HG02981 (cell line): Measurements from ENCODE around the gene LHFPL3.
"Not testable (repeated sequence)": the region's sequence is repeated elsewhere in the genome, so short reads cannot be mapped to it uniquely, and the experiment has no call there.

ENCODE experiments used
- ATAC-seq: cut with Tn5 transposase; IDR thresholded peaks from one replicate; pipeline ENCODE4 v1.9.1; 2021; ENCODE audit warnings: mild to moderate bottlenecking, moderate library complexity; ENCODE audit not compliant: unreplicated experiment

LHFPL3 gene

DNA sequence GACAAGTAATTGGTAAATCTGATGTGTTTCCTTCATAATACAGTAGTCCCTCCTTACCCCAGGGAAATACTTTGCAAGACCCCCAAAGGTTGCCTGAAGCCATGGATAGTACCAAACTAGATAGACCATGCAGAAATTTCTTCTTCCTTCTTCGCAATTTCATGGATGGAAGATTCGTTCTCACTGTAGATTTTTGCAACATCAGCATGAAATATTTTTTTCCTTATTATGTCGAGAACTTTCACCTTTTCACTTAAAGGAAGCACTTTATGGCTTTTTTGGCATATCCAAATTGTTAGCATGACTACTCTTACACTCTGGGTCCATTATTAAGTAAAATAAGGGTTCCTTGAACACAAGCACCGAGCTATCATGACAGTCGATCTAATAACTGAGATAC, 333.2 kb downstream of the LHFPL3 start:
- ATAC-seq: no peak

DNA sequence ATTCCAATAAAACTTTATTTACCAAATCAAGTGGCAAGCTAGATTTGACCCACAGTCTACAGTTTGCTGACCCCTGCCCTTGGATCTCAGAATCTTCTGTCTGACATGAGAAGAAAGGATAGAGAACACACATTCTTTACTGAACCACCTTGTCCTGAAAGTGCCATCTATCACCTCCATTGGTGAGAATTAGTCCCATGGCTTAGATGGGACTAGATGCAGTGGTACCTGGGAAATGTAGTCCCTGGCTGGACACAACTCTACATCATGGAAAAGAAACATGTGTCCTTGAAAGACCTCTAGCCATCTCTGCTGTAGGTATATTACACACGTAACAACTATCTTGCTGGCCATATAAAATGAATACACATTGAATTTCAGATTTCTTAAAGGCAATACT, 336.2 kb downstream of the LHFPL3 start:
- ATAC-seq: no peak

DNA sequence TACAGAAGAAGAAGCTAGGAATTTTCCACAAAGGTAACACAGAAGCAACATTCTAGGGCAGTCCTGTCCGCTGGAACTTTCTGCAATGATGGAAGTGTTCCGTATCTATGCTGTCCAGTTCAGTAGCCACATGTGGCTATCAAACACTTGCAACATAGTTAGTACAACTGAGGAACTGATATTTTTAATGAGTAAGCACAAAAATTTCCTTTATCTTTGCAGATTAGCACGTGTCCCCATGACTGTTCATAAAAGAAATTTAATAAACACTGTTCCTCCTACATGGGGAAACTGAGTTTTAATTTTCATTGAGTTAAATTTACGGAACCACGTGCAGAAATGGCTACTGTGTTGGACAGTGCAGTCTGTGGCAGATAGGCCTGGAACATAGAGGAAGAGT, 349.2 kb downstream of the LHFPL3 start:
- ATAC-seq: no peak

- ATAC-seq: no peak
Observed at GRCh38 chr7:104679085-104679484, 350.7 kb downstream of the LHFPL3 start.

- no peak for ATAC-seq
Observed at GRCh38 chr7:104686286-104686685, 357.9 kb downstream of the LHFPL3 start.

GRCh38 chr7:104694710-104695109, 366.3 kb downstream of the LHFPL3 start:
- ATAC-seq: no peak

GRCh38 chr7:104695563-104695962, 367.2 kb downstream of the LHFPL3 start:
- ATAC-seq: no peak

GRCh38 chr7:104700336-104700735, 371.9 kb downstream of the LHFPL3 start:
- no peak for ATAC-seq

DNA sequence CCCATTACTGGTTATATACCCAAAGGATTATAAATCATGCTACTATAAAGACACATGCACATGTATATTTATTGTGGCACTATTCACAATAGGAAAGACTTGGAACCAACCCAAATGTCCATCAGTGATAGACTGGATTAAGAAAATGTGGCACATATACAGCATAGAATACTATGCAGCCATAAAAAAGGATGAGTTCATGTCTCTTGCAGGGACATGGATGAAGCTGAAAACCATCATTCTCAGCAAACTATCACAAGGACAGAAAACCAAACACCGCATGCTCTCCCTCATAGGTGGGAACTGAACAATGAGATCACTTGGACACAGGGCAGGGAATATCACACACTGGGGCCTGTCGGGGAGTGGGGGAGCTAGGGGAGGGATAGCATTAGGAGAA, 392.6 kb downstream of the LHFPL3 start:
- ATAC-seq: not testable (repeated sequence)

- ATAC-seq: no peak
Observed at GRCh38 chr7:104723001-104723400, 394.6 kb downstream of the LHFPL3 start.

DNA sequence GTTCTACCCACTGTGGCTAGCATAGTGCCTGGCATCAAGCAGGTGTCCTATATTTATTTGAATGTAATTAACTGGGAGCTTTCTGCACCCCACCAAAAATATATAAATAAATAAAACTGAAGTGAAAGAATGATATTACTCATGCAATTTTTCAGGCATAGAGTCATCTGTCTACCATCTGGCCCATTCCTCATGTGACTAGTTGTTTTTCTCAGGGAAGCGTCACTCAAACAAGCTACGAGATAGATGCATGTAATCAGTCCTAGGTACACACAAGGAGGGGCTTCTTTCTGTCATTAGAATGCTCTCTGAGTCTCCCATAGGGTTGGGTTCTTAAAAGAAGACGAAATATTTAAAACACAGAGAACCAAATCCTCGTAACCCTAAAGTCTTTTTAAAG, 430.1 kb downstream of the LHFPL3 start:
- ATAC-seq: no peak

DNA sequence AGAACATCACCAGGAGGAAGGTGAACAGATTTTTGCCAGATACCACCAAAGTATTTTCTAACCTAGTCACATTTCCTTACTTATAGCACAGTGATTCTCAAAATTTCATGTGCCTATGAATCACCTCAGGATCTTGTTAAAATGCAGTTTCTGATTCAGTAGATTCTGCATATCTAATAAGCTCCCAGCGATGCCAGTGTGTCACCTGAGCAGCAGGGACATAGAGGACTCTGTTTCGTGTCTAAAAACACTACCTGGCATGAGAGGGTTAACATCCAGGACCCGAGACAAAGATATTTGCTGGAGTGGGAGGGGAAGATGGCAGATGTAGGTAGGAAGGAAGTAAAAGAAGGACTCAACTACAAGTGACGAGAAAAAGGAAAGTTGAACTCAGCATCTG, 433.5 kb downstream of the LHFPL3 start:
- no peak for ATAC-seq

- ATAC-seq: no peak
Observed at GRCh38 chr7:104767113-104767512, 438.7 kb downstream of the LHFPL3 start.

- ATAC-seq: no peak
Observed at GRCh38 chr7:104767826-104768536, 439.6 kb downstream of the LHFPL3 start.

DNA sequence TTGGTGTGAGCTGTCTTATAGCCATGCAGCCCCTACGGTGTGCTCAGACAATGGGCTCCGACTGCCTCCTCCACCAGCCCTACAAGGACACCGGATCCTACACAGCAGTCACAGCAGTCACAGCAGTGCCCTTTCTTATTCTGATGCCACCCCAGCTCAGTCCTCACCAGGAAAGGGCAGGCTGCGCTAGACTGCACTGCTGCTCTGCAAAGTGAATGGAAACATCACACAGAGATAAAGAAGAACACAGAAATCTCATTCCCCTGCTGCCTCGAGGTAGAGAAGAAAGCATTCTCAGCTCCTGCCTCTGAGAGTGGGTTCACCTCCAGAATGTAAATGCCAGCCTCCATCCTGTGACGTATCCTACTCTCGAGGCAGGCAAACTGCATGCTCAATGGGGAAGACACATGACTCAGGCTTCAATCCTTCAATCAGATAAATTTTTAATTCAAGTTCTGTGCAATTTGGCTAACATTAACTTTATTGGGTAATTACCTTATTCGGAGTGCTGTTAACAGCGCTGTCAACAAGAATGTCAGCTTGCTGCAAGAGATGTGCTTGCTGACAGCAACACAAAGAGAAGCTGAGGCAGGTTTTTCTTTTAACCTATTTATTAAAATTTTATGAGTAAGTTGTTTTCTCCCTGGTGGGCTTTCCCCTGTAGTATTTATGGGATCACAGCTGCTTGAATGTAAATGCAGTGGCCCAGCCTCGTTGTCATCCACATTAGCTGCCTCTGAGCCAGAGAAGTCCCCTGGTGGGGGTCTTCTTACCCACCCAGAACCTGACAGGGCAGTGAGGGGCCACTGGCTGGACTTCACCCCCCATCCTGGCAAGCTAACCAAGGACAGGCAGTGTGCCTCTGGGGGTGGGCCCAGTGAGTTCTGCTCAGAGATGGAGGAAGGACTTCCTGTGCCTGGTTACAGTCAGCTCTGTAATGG, 444.3 kb downstream of the LHFPL3 start:
- ATAC-seq: no peak

DNA sequence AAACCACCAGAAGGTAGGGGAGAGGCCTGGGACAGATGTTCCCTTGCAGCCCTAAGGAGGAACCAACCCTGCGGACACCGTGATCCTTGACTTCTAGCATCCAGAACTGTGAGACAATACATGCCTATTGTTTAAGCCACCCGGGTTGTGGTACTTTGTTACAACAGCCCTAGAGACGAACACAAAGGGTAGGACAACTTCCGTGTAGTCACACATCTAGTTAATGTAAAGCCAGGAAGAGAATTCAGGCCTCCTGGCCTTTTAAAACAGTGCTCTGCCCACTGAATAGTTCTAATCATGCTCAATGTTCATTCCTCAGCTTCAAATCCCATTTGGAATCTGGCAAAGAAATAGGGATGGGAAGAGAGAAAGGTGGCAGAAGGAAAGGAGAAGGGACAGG, 445.4 kb downstream of the LHFPL3 start:
- no peak for ATAC-seq

- ATAC-seq: no peak
Observed at GRCh38 chr7:104775531-104775930, 447.1 kb downstream of the LHFPL3 start.

- ATAC-seq: no peak
Observed at GRCh38 chr7:104777301-104777800, 448.9 kb downstream of the LHFPL3 start.

DNA sequence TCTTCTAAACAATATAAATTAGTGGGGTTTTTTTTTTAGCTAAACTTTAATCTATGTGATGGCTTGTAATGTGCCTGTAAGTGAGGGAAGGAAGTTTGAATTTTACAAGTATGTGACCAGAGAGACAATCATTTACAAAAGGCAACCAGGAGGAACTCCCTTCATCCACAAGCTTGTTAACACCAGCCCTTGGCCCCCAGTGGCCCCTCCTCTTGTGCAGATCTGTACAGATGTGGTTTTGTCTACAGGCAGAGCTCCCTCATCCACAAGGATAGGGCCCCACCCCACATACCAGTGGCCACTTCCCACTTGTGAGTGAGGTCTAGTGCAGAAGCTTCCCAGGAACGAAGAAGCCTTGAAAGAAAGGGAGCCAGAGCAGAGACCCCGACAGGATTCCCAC, 451.5 kb downstream of the LHFPL3 start:
- no peak for ATAC-seq

DNA sequence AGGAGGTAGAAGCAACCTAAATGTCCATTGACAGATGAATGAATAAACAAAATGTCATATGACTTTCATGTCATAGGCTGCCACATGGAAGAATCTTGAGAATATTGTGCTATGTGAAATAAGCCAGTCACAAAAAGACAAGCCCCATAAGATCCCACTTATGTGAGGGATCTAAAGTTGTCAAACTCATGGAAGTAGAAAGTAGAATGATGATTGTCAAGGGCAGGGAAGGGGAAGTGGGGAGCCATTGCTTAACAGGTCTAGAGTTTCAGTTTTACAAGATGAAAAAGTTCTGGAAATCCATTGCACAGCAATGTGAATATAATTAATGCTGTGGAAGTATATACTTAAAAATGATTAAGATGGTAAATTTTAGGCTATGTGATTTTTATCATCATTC, 456.3 kb downstream of the LHFPL3 start:
- no peak for ATAC-seq

DNA sequence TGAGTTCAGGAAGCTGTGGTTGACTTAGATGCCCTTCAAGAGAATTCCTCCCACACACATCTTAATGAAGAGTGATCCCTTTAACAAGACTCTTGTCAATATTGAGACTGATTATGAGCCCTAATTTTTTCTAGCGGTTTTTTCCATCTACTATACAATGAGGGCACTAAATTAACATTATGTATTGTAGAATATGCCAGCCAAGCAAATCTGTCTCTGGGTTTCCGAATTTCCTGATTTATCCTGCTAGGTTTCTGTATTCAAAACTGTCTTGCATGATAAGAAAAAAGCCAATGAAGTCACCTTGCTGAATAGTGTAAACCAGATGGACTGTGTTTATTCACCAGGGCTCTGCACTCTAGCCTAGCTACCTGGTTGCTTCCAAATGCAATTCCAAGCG, 461.4 kb downstream of the LHFPL3 start:
- ATAC-seq: no peak

- no peak for ATAC-seq
Observed at GRCh38 chr7:104790440-104790839, 462.0 kb downstream of the LHFPL3 start.
